Astrocyte (in vitro differentiated cells and primary cell): ENCODE results near the gene ITGB1BP1. TPM values are rescaled to one million over a fixed set of nuclear protein-coding genes. Genes with fewer than 3 reads are reported as not detected.

Experiments used
- DNase-seq: peaks from one replicate; pipeline ENCODE4 v3.0.0-alpha.2; 2010; ENCODE audit warnings: low read depth
- FAIRE-seq: peaks from 2 replicates; lab custom pipeline; 2011; peaks lifted over from hg19 to GRCh38; lab: Jason Lieb, UNC
- H2AFZ ChIP-seq: 2 replicates; pipeline ENCODE4 v1.6.0; 2012; ENCODE audit warnings: low read depth, low read length, inconsistent platforms
- H3K27ac ChIP-seq: 2 replicates; pipeline ENCODE4 v1.5.1; 2011; ENCODE audit warnings: low read depth, low read length, inconsistent platforms
- H3K27me3 ChIP-seq: 2 replicates; pipeline ENCODE4 v1.6.0; 2011; ENCODE audit warnings: low read length, inconsistent platforms; ENCODE audit not compliant: insufficient read depth
- H3K36me3 ChIP-seq: 2 replicates; pipeline ENCODE4 v1.5.1; 2011; ENCODE audit warnings: low read length, inconsistent platforms; ENCODE audit not compliant: insufficient read depth
- H3K4me1 ChIP-seq: 2 replicates; pipeline ENCODE4 v1.5.1; 2011; ENCODE audit warnings: low read length, inconsistent platforms; ENCODE audit not compliant: insufficient read depth
- H3K4me2 ChIP-seq: 2 replicates; pipeline ENCODE4 v1.6.0; 2012; ENCODE audit warnings: low read length, inconsistent platforms
- H3K4me3 ChIP-seq: 2 replicates; pipeline ENCODE4 v1.5.1; 2011; ENCODE audit warnings: low read depth, mild to moderate bottlenecking, low read length, inconsistent platforms; ENCODE audit not compliant: insufficient read depth
- H3K79me2 ChIP-seq: 2 replicates; pipeline ENCODE4 v1.6.0; 2012; ENCODE audit warnings: mild to moderate bottlenecking, low read length, inconsistent platforms; ENCODE audit not compliant: insufficient read depth
- H3K9ac ChIP-seq: 2 replicates; pipeline ENCODE4 v1.6.0; 2012; ENCODE audit warnings: mild to moderate bottlenecking, low read length, inconsistent platforms
- H3K9me3 ChIP-seq: 2 replicates; pipeline ENCODE4 v1.5.1; 2012; ENCODE audit warnings: low read depth, mild to moderate bottlenecking, low read length, inconsistent platforms; ENCODE audit not compliant: insufficient read depth
- H4K20me1 ChIP-seq: 2 replicates; pipeline ENCODE4 v1.6.0; 2012; ENCODE audit warnings: low read length, inconsistent platforms; ENCODE audit not compliant: insufficient read depth
- H3K27ac Mint-ChIP-seq: one replicate; pipeline ENCODE4 v1.8.0; 2021; ENCODE audit warnings: mild to moderate bottlenecking, mixed read lengths; ENCODE audit not compliant: unreplicated experiment
- H3K27me3 Mint-ChIP-seq: one replicate; pipeline ENCODE4 v1.8.0; 2021; ENCODE audit warnings: low read depth, mixed read lengths; ENCODE audit not compliant: unreplicated experiment
- H3K36me3 Mint-ChIP-seq: one replicate; pipeline ENCODE4 v1.8.0; 2021; ENCODE audit warnings: low read depth, mixed read lengths; ENCODE audit not compliant: unreplicated experiment
- H3K4me1 Mint-ChIP-seq: one replicate; pipeline ENCODE4 v1.8.0; 2021; ENCODE audit warnings: low read depth, mixed read lengths; ENCODE audit not compliant: unreplicated experiment
- H3K4me3 Mint-ChIP-seq: one replicate; pipeline ENCODE4 v1.8.0; 2021; ENCODE audit warnings: mild to moderate bottlenecking, moderate library complexity, mixed read lengths; ENCODE audit not compliant: unreplicated experiment
- H3K9me3 Mint-ChIP-seq: one replicate; pipeline ENCODE4 v1.8.0; 2021; ENCODE audit warnings: mild to moderate bottlenecking, mixed read lengths; ENCODE audit not compliant: unreplicated experiment
- EZH2 ChIP-seq: IDR thresholded peaks from 2 replicates; pipeline ENCODE4 v1.6.1; 2012; ENCODE audit warnings: mild to moderate bottlenecking, low read length, inconsistent platforms; ENCODE audit not compliant: insufficient read depth
- total RNA-seq: library from RNA; stranded (reverse); gene quantifications from 2 replicates; pipeline ENCODE4 v1.2.1, GENCODE V29; 2021
- TF ChIP-seq, protein P1 (sequence below): IDR thresholded peaks from 2 replicates; pipeline ENCODE4 v1.5.1; 2011; ENCODE audit warnings: low read depth, mild to moderate bottlenecking, inconsistent platforms, low read length, moderate library complexity; ENCODE audit not compliant: insufficient read depth

Gene ITGB1BP1
- total RNA-seq, 1 donor from 2014 or later = 126 TPM

DNA sequence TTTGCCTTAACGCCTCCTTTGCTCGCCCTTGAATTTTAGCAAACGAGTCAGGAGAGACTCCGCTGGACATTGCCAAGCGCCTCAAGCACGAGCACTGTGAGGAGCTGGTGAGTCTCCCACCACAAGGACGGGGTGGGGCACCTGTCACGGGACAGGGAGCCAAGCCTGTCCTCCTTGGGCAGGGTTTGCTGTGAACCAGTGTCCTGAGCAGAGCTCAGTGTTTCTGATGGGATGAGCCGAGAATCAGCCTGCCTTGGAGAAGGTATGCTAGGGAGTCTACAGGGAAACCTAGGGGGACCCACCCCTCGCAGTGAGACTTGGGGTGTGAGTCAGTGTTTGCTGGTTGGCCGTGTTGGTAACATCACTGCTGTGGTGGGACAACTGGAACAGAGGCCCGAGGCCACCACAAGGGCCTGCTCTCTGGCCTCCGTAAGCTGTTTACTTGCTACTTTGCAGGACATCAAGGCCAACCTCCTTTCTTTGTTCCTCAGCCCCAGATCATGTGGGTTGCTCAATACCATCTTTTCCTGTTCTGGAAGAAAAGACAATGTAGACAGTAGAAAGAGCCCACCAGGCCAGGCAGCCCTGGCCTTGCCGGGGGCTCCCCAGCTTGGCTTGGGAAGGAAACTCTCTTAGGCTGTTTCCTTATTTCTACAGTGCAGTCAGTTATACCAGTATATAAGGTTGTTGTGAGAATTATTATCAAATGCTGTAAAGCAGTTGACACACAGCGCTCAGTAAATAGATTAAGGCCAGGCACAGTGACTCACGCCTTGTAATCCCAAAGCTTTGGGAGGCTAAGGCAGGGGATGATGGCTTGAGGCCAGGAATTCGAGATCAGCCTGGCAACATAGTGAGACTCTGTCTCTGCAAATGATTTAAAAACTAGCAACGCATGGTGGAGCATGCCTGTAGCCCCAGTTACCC is 42.4 kb downstream of the ITGB1BP1 start:
- Mint-ChIP-seq H3K27me3 (no peaks in the 10 kb centered on the region), H3K9me3 (no peaks in the 10 kb centered on the region), H3K27ac (peak overlapping the region; percentile 79), H3K4me3 (no peak overlapping the region), H3K36me3 (peaks cover 40% of the 10 kb centered on the region), H3K4me1 (peaks cover 53% of the 10 kb centered on the region)
- Histone ChIP-seq H3K79me2 (no peaks in the 10 kb centered on the region), H3K36me3 (peaks cover 14% of the 10 kb centered on the region), H2AFZ (no peak overlapping the region), H4K20me1 (peaks cover 2% of the 10 kb centered on the region), H3K9me3 (no peaks in the 10 kb centered on the region), H3K4me3 (peak overlapping the region; percentile 9), H3K4me2 (peak overlapping the region; percentile 63), H3K4me1 (peaks cover 48% of the 10 kb centered on the region), H3K9ac (peak overlapping the region; percentile 75), H3K27me3 (no peaks in the 10 kb centered on the region), H3K27ac (peak overlapping the region; percentile 96)
- peak; percentile 58 for FAIRE-seq
- DNase-seq = peak; percentile 88
- TF ChIP-seq, protein P1, sequence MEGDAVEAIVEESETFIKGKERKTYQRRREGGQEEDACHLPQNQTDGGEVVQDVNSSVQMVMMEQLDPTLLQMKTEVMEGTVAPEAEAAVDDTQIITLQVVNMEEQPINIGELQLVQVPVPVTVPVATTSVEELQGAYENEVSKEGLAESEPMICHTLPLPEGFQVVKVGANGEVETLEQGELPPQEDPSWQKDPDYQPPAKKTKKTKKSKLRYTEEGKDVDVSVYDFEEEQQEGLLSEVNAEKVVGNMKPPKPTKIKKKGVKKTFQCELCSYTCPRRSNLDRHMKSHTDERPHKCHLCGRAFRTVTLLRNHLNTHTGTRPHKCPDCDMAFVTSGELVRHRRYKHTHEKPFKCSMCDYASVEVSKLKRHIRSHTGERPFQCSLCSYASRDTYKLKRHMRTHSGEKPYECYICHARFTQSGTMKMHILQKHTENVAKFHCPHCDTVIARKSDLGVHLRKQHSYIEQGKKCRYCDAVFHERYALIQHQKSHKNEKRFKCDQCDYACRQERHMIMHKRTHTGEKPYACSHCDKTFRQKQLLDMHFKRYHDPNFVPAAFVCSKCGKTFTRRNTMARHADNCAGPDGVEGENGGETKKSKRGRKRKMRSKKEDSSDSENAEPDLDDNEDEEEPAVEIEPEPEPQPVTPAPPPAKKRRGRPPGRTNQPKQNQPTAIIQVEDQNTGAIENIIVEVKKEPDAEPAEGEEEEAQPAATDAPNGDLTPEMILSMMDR = no peak
- no peak for TF ChIP-seq EZH2

DNA sequence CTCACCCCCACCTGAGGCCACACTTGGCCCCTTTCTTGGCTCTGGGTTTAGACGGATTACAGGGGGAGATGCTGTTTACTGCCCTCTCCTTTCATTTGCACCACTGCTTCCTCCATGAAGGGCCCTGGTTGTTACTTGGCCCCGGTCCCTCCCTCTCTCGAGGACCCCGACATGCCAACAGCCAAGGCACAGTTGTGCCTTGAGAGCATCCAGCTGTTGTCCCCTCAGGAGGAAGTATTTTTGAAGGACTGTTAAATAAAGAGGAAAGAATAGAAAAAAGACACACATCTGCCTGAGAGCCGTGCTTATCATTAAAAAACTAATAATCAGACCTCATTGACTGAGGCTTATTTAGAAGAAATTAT is 44.0 kb downstream of the ITGB1BP1 start:
- H3K27me3 Mint-ChIP-seq = no peaks in the 10 kb centered on the region
- peaks cover 11% of the 10 kb centered on the region for H3K36me3 ChIP-seq
- no peak overlapping the region for H3K4me3 ChIP-seq
- H3K9me3 ChIP-seq = no peaks in the 10 kb centered on the region
- H3K79me2 ChIP-seq = no peaks in the 10 kb centered on the region
- no peak overlapping the region for H2AFZ ChIP-seq
- peaks cover 40% of the 10 kb centered on the region for H3K36me3 Mint-ChIP-seq
- peak overlapping the region; percentile 54 for H3K4me3 Mint-ChIP-seq
- no peaks in the 10 kb centered on the region for H3K9me3 Mint-ChIP-seq
- DNase-seq = no peak
- no peak for TF ChIP-seq EZH2
- TF ChIP-seq, protein P1 = no peak
- H3K4me1 Mint-ChIP-seq = peaks cover 47% of the 10 kb centered on the region
- FAIRE-seq = no peak
- no peak overlapping the region for H3K4me2 ChIP-seq
- H3K27me3 ChIP-seq = no peaks in the 10 kb centered on the region
- H3K27ac ChIP-seq = no peak overlapping the region
- H3K9ac ChIP-seq = no peak overlapping the region
- H4K20me1 ChIP-seq = peaks cover 2% of the 10 kb centered on the region
- H3K27ac Mint-ChIP-seq = peak overlapping the region; percentile 53
- H3K4me1 ChIP-seq = peaks cover 44% of the 10 kb centered on the region
